Breast epithelium (tissue), 3 donors: ENCODE data around the gene FAAP20.

Experiments used
- CTCF ChIP-seq, 3 donors: fragments of 450-650 bp; IDR thresholded peaks; one replicate each; pipeline ENCODE4 v1.5.1; 2016 to 2017; ENCODE audit warnings: antibody characterized with exemption in 3 of 3, mild to moderate bottlenecking in 3 of 3, moderate library complexity in 3 of 3
- POLR2A ChIP-seq: fragments of 450-650 bp; IDR thresholded peaks from one replicate; pipeline ENCODE4 v1.6.1; 2016; ENCODE audit warnings: antibody characterized with exemption, mild to moderate bottlenecking, moderate library complexity

- TF ChIP-seq CTCF (IDR thresholded peaks at IDR 0.05) (no peak), POLR2A (no peak)
Observed at GRCh38 chr1:2214541-2215241, 20.1 kb upstream of the FAAP20 start.
